Caco-2 (cell line): Measurements from ENCODE around the gene DYTN. TPM values are rescaled to one million over a fixed set of nuclear protein-coding genes. Genes with fewer than 3 reads are reported as not detected.

Experiments used
- BruUV-seq: library from RNA; stranded (reverse); fragments of 400-500 nt; replicated peaks from 2 replicates; lab custom pipeline; 2021; lab: Mats Ljungman, UMichigan
- CTCF ChIA-PET: fragments of 300-600 bp; sonication (Branson Sonifier 250); formaldehyde crosslinking; loops from one replicate; lab custom pipeline; 2022; ENCODE audit warnings: antibody characterized with exemption; lab: Charles Lee
- POLR2A ChIA-PET: fragments of 300-600 bp; sonication (Branson Sonifier 250); formaldehyde crosslinking; loops from one replicate; lab custom pipeline; 2022; ENCODE audit warnings: antibody characterized with exemption; lab: Charles Lee
- DNase-seq, 2 experiments: peaks; one replicate each; pipeline versions ENCODE4 v3.0.0 to v3.0.0-alpha.2; 2020 to 2022
- H3K27me3 ChIP-seq: replicated peaks from 2 replicates; pipeline ENCODE4 v1.6.0; 2011; ENCODE audit warnings: low read length; ENCODE audit not compliant: control insufficient read depth, insufficient read depth
- H3K36me3 ChIP-seq: 2 replicates; pipeline ENCODE4 v1.5.1; 2011; ENCODE audit warnings: low read length; ENCODE audit not compliant: control insufficient read depth, insufficient read depth
- H3K4me1 ChIP-seq: fragments of 250-450 bp; sonication (Bioruptor Pico); 2 replicates; pipeline ENCODE4 v1.5.1; 2020; ENCODE audit warnings: mild to moderate bottlenecking
- H3K4me3 ChIP-seq: 2 replicates; pipeline ENCODE4 v1.5.1; 2011; ENCODE audit warnings: low read depth, mild to moderate bottlenecking, control low read depth, low read length
- H3K9me3 ChIP-seq: fragments of 250-450 bp; sonication (Bioruptor Pico); 2 replicates; pipeline ENCODE4 v1.5.1; 2020; ENCODE audit warnings: mild to moderate bottlenecking, moderate library complexity
- H3K27ac Mint-ChIP-seq: one replicate; pipeline ENCODE4 v1.8.0; 2022; ENCODE audit warnings: mixed read lengths; ENCODE audit not compliant: unreplicated experiment
- H3K27me3 Mint-ChIP-seq: one replicate; pipeline ENCODE4 v1.8.0; 2022; ENCODE audit warnings: mixed read lengths; ENCODE audit not compliant: insufficient read depth, unreplicated experiment
- H3K36me3 Mint-ChIP-seq: one replicate; pipeline ENCODE4 v1.8.0; 2022; ENCODE audit warnings: mild to moderate bottlenecking, mixed read lengths; ENCODE audit not compliant: insufficient read depth, unreplicated experiment
- H3K4me1 Mint-ChIP-seq: one replicate; pipeline ENCODE4 v1.8.0; 2022; ENCODE audit warnings: low read depth, mixed read lengths; ENCODE audit not compliant: unreplicated experiment
- H3K4me3 Mint-ChIP-seq: one replicate; pipeline ENCODE4 v1.8.0; 2022; ENCODE audit warnings: mild to moderate bottlenecking, moderate library complexity, mixed read lengths; ENCODE audit not compliant: unreplicated experiment
- H3K9me3 Mint-ChIP-seq: one replicate; pipeline ENCODE4 v1.8.0; 2022; ENCODE audit warnings: mixed read lengths; ENCODE audit not compliant: unreplicated experiment
- intact Hi-C: fragments of 100-400 bp; cut with micrococcal nuclease; formaldehyde crosslinking; loops from one replicate; pipeline ENCODE4 v1.10.0; 2022; ENCODE audit not compliant: unreplicated experiment
- total RNA-seq: library from RNA; stranded (reverse); gene quantifications from 2 replicates; pipeline ENCODE4 v1.2.3, GENCODE V29; 2022
- TF ChIP-seq, protein P1 (sequence below), 2 experiments: fragments of 200-600 bp in 1 of 2; IDR thresholded peaks; 1 replicate in 1 of 2; 2 replicates in 1 of 2; pipeline versions ENCODE4 v1.5.1 to v1.8.0; 2011 to 2022; ENCODE audit warnings: antibody characterized with exemption in 1 of 2, control low read depth in 1 of 2, inconsistent platforms in 1 of 2, low read depth in 1 of 2, low read length in 1 of 2, mild to moderate bottlenecking in 1 of 2, moderate library complexity in 1 of 2; ENCODE audit not compliant: insufficient read depth in 1 of 2, severe bottlenecking in 1 of 2, unreplicated experiment in 1 of 2

Gene DYTN
- total RNA-seq, 1 experiment from 2014 or later = not detected

DNA sequence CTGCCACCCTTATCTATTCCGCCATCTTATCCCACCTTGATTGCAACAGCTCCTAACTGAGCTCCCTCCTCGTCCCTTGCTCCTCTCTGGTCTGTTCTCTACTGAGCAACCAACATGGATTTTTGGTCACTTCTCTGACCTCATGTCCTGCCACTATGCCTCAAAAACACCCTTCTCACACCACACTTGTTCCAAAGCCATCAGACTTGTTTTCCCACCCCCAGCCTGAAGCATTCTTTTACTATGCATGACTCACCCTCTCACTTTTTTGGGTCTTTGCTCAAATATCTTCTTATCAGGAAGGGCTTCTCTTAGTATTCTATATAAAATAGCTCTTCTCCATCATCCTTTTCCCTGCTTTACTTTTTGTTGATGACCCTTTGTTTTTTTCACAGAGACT, 78.6 kb downstream of the DYTN start:
- no TSS peak for BruUV-seq
- Mint-ChIP-seq H3K9me3 (no peaks in the 10 kb centered on the region), H3K4me3 (no peak overlapping the region), H3K27me3 (no peaks in the 10 kb centered on the region), H3K4me1 (no peaks in the 10 kb centered on the region), H3K27ac (no peak overlapping the region), H3K36me3 (no peaks in the 10 kb centered on the region)
- ChIA-PET CTCF (no interaction called here), POLR2A (no interaction called here)
- H3K4me3 ChIP-seq = no peak overlapping the region
- TF ChIP-seq, protein P1, sequence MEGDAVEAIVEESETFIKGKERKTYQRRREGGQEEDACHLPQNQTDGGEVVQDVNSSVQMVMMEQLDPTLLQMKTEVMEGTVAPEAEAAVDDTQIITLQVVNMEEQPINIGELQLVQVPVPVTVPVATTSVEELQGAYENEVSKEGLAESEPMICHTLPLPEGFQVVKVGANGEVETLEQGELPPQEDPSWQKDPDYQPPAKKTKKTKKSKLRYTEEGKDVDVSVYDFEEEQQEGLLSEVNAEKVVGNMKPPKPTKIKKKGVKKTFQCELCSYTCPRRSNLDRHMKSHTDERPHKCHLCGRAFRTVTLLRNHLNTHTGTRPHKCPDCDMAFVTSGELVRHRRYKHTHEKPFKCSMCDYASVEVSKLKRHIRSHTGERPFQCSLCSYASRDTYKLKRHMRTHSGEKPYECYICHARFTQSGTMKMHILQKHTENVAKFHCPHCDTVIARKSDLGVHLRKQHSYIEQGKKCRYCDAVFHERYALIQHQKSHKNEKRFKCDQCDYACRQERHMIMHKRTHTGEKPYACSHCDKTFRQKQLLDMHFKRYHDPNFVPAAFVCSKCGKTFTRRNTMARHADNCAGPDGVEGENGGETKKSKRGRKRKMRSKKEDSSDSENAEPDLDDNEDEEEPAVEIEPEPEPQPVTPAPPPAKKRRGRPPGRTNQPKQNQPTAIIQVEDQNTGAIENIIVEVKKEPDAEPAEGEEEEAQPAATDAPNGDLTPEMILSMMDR (IDR thresholded peaks at IDR 0.05; ENCODE audit: insufficient read depth in 1 of 2, low read depth in 1 of 2, low read length in 1 of 2, severe bottlenecking in 1 of 2, unreplicated experiment in 1 of 2) = no peak
- no peaks in the 10 kb centered on the region for H3K9me3 ChIP-seq
- H3K27me3 ChIP-seq = no peaks in the 10 kb centered on the region
- H3K36me3 ChIP-seq = no peaks in the 10 kb centered on the region
- no peaks in the 10 kb centered on the region for H3K4me1 ChIP-seq
- DNase-seq = no peak
- intact Hi-C loops = no loop called here

DNA sequence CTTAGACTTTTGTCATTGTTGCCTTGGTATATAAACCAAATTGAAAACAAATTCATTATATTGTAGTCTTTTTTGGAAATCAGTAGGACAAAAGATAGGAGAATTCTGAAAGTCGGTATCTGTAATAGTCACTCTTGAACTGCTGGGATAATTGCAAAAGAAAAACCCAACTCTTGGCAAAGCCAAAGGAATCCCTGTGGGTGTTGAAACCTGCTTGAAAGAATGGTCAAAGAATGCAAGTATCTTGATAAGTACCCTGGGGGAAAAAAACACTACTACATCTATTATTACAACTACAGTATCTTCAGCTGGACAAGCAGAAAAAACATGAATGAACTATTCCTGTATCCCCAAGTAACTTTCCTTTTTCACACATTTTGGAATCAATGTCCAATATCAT, 83.2 kb downstream of the DYTN start:
- Histone ChIP-seq H3K9me3 (no peaks in the 10 kb centered on the region), H3K36me3 (no peaks in the 10 kb centered on the region), H3K4me3 (no peak overlapping the region), H3K4me1 (no peaks in the 10 kb centered on the region), H3K27me3 (no peaks in the 10 kb centered on the region)
- no peak for DNase-seq
- Mint-ChIP-seq H3K4me3 (no peak overlapping the region), H3K27me3 (peaks cover 6% of the 10 kb centered on the region), H3K36me3 (no peaks in the 10 kb centered on the region), H3K4me1 (no peaks in the 10 kb centered on the region), H3K9me3 (no peaks in the 10 kb centered on the region), H3K27ac (no peak overlapping the region)
- POLR2A ChIA-PET = no interaction called here
- TF ChIP-seq, protein P1 (IDR thresholded peaks at IDR 0.05; ENCODE audit: insufficient read depth in 1 of 2, low read depth in 1 of 2, low read length in 1 of 2, severe bottlenecking in 1 of 2, unreplicated experiment in 1 of 2) = no peak
- BruUV-seq = no TSS peak
- CTCF ChIA-PET = no interaction called here
- intact Hi-C loops = no loop called here

DNA sequence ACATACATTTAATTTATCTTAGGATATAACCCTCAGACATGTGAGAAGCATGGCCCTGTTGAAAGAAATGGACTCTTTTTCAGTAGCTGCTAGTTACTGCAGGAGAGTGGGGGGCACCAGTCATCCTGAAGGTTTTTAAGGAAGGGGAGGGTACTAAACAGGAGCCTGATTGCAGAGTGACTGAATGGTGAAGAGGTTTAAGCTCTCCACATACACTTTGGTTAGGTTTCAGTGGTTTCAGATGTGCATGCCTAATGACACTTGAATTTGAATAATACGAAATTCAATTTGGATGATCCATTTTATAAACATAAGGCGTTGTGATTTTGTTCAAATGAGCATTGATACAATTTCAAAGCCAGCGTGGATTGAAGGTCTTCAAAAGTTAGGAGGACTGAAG, 86.9 kb downstream of the DYTN start:
- Histone ChIP-seq H3K4me3 (no peak overlapping the region), H3K27me3 (peaks cover 1% of the 10 kb centered on the region; the same call in 1 of the 2 replicates), H3K9me3 (no peaks in the 10 kb centered on the region), H3K36me3 (no peaks in the 10 kb centered on the region), H3K4me1 (no peaks in the 10 kb centered on the region)
- DNase-seq = no peak
- no TSS peak for BruUV-seq
- ChIA-PET POLR2A (no interaction called here), CTCF (no interaction called here)
- Mint-ChIP-seq H3K36me3 (no peaks in the 10 kb centered on the region), H3K27ac (no peak overlapping the region), H3K4me3 (no peak overlapping the region), H3K4me1 (no peaks in the 10 kb centered on the region), H3K9me3 (no peaks in the 10 kb centered on the region), H3K27me3 (peaks cover 20% of the 10 kb centered on the region)
- TF ChIP-seq, protein P1 (IDR thresholded peaks at IDR 0.05; ENCODE audit: insufficient read depth in 1 of 2, low read depth in 1 of 2, low read length in 1 of 2, severe bottlenecking in 1 of 2, unreplicated experiment in 1 of 2) = no peak
- intact Hi-C loops = no loop called here
